ENCODE measurements around the gene IL13. TPM values are rescaled to one million over a fixed set of nuclear protein-coding genes. Genes with fewer than 3 reads are reported as not detected.

IL13 gene
- total RNA-seq, 2 donors from 2014 or later, result not detected

GRCh38 chr5:132684491-132684890 is 26.5 kb downstream of the IL13 start:
- Histone ChIP-seq H3K27ac (no peak overlapping the region), H3K4me1 (no peaks in the 10 kb centered on the region), H3K4me3 (no peak overlapping the region), H3K9me3 (no peaks in the 10 kb centered on the region), H3K9ac (ENCODE audit: low read depth in 2 of 2, low read length in 2 of 2) (no peak overlapping the region), H3K36me3 (no peaks in the 10 kb centered on the region), H3K27me3 (no peaks in the 10 kb centered on the region)
- no peak for TF ChIP-seq CTCF (IDR thresholded peaks at IDR 0.05)
- DNase-seq, result no peak
- intact Hi-C loops (cut with DNase I), result no loop called here

DNA sequence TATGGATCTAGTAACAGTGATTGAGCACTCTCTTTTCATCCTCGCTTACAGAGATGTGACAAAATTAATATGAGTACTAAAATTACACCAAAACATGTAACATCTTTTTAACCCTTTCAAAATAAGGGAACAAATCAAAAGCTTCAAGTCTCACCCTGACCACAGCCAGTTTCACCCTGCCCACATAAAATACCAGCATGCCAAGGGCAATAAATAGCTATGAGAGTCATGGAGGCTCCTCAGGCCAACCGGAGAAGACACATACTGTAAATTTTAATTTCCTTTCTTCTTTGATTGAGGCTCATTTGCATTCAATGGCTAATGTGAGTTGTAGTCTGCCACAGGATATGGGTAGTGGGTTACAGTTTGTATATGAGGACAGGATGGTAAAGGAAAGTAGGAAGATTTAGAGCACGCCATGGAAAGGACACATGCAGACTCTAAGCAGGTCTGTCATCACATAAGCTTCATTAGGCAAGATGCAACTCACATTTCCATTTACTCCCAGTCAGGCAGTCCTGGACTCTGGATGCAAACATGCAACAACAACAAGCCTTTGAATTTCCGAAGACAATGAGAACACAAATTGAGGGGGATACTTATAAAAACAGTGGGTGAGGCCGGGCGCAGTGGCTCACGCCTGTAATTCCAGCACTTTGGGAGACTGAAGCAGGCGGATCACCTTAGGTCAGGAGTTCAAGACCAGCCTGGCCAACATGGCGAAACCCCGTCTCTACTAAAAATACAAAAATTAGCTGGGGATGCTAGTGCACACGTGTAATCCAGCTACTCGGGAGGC is 27.1 kb downstream of the IL13 start:
- intact Hi-C loops (cut with DNase I), result no loop called here
- H3K27me3 ChIP-seq, result no peaks in the 10 kb centered on the region
- no peaks in the 10 kb centered on the region for H3K4me1 ChIP-seq
- no peaks in the 10 kb centered on the region for H3K36me3 ChIP-seq
- TF ChIP-seq CTCF (IDR thresholded peaks at IDR 0.05), result no peak
- no peaks in the 10 kb centered on the region for H3K9me3 ChIP-seq
- no peak overlapping the region for H3K27ac ChIP-seq
- no peak for DNase-seq
- no peak overlapping the region for H3K4me3 ChIP-seq
- no peak overlapping the region for H3K9ac ChIP-seq (ENCODE audit: low read depth in 2 of 2, low read length in 2 of 2)

- no peaks in the 10 kb centered on the region for H3K4me1 ChIP-seq
- DNase-seq, result no peak
- H3K9me3 ChIP-seq, result no peaks in the 10 kb centered on the region
- no peak overlapping the region for H3K9ac ChIP-seq (ENCODE audit: low read depth in 2 of 2, low read length in 2 of 2)
- no peak overlapping the region for H3K4me3 ChIP-seq
- intact Hi-C loops (cut with DNase I), result no loop called here
- no peak overlapping the region for H3K27ac ChIP-seq
- H3K36me3 ChIP-seq, result no peaks in the 10 kb centered on the region
- H3K27me3 ChIP-seq, result no peaks in the 10 kb centered on the region
- no peak for TF ChIP-seq CTCF (IDR thresholded peaks at IDR 0.05)
Measured at GRCh38 chr5:132686193-132686592, 28.2 kb downstream of the IL13 start.

DNA sequence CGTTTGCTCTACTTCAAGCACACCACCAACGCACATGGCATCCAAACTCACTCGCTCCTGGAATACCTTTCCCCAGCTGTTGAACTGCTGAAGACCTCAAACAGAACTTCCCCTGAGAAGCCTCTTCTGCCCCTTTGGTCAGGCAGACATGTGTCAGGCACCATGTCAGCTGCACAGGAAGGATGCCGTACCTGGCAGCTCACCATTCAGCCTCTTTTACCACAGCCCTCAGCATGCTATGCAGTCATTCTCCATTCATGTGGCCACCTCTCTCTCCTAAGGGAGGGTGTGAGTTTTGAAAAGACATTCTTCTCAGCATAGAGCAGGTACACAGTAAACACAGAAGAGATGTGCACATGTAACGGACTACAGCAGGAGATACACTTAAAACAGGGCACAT is 30.0 kb downstream of the IL13 start:
- no peak for TF ChIP-seq CTCF (IDR thresholded peaks at IDR 0.05)
- intact Hi-C loops (cut with DNase I), result no loop called here
- no peak for DNase-seq
- Histone ChIP-seq H3K27me3 (no peaks in the 10 kb centered on the region), H3K4me3 (no peak overlapping the region), H3K9ac (ENCODE audit: low read depth in 2 of 2, low read length in 2 of 2) (no peak overlapping the region), H3K36me3 (no peaks in the 10 kb centered on the region), H3K9me3 (no peaks in the 10 kb centered on the region), H3K27ac (no peak overlapping the region), H3K4me1 (no peaks in the 10 kb centered on the region)

GRCh38 chr5:132688536-132689339 is 30.8 kb downstream of the IL13 start:
- intact Hi-C loops (cut with DNase I), result no loop called here
- H3K4me1 ChIP-seq, result no peaks in the 10 kb centered on the region
- no peaks in the 10 kb centered on the region for H3K27me3 ChIP-seq
- H3K9ac ChIP-seq (ENCODE audit: low read depth in 2 of 2, low read length in 2 of 2), result no peak overlapping the region
- no peaks in the 10 kb centered on the region for H3K36me3 ChIP-seq
- no peak overlapping the region for H3K27ac ChIP-seq
- no peak overlapping the region for H3K4me3 ChIP-seq
- no peak for TF ChIP-seq CTCF (IDR thresholded peaks at IDR 0.05)
- H3K9me3 ChIP-seq, result no peaks in the 10 kb centered on the region
- no peak for DNase-seq
